ENCODE measurements around the gene WSB1.

WSB1 gene

GRCh38 chr17:27353033-27353460 lies 59.1 kb downstream of the WSB1 start:
- TF ChIP-seq TAF1 (IDR thresholded peaks at IDR 0.05; ENCODE audit: low read depth, low read length) (no peak), POU2F2 (IDR thresholded peaks at IDR 0.05; ENCODE audit: low read depth, low read length) (no peak), SPI1 (IDR thresholded peaks at IDR 0.05; ENCODE audit: low read depth, low read length) (no peak), POLR2AphosphoS5 (IDR thresholded peaks at IDR 0.05; ENCODE audit: low read depth, low read length) (no peak), PAX5 (IDR thresholded peaks at IDR 0.05; ENCODE audit: insufficient read depth, low read length, severe bottlenecking) (no peak), POLR2A (IDR thresholded peaks at IDR 0.05; ENCODE audit: low read depth, low read length) (no peak)
- DNase-seq (ENCODE audit: insufficient read length, low spot score): no peak
- FAIRE-seq: no peak

GRCh38 chr17:27353461-27354050 lies 59.6 kb downstream of the WSB1 start:
- peak; percentile 80 for FAIRE-seq

GRCh38 chr17:27354051-27354490 lies 60.2 kb downstream of the WSB1 start:
- TF ChIP-seq SPI1 (IDR thresholded peaks at IDR 0.05; ENCODE audit: low read depth, low read length) (no peak), POLR2AphosphoS5 (IDR thresholded peaks at IDR 0.05; ENCODE audit: low read depth, low read length) (no peak), POLR2A (IDR thresholded peaks at IDR 0.05; ENCODE audit: low read depth, low read length) (no peak), PAX5 (IDR thresholded peaks at IDR 0.05; ENCODE audit: insufficient read depth, low read length, severe bottlenecking) (no peak), TAF1 (IDR thresholded peaks at IDR 0.05; ENCODE audit: low read depth, low read length) (no peak), POU2F2 (IDR thresholded peaks at IDR 0.05; ENCODE audit: low read depth, low read length) (no peak)
- no peak for DNase-seq (ENCODE audit: insufficient read length, low spot score)
- no peak for FAIRE-seq

More at GRCh38 chr17:27353461-27354050, 59.6 kb downstream of the WSB1 start:
- TF ChIP-seq SPI1 (IDR thresholded peaks at IDR 0.05; ENCODE audit: low read depth, low read length) (no peak), TAF1 (IDR thresholded peaks at IDR 0.05; ENCODE audit: low read depth, low read length) (no peak), POU2F2 (IDR thresholded peaks at IDR 0.05; ENCODE audit: low read depth, low read length) (no peak), PAX5 (IDR thresholded peaks at IDR 0.05; ENCODE audit: insufficient read depth, low read length, severe bottlenecking) (peak; percentile 30), POLR2AphosphoS5 (IDR thresholded peaks at IDR 0.05; ENCODE audit: low read depth, low read length) (no peak), POLR2A (IDR thresholded peaks at IDR 0.05; ENCODE audit: low read depth, low read length) (0 out of 2 replicates have a peak, but pooled peaks have one; percentile 46)
- DNase-seq (ENCODE audit: insufficient read length, low spot score): peak; percentile 97

GRCh38 chr17:27354491-27355081 lies 60.7 kb downstream of the WSB1 start:
- TF ChIP-seq POU2F2 (IDR thresholded peaks at IDR 0.05; ENCODE audit: low read depth, low read length) (no peak), TAF1 (IDR thresholded peaks at IDR 0.05; ENCODE audit: low read depth, low read length) (no peak), PAX5 (IDR thresholded peaks at IDR 0.05; ENCODE audit: insufficient read depth, low read length, severe bottlenecking) (no peak), POLR2AphosphoS5 (IDR thresholded peaks at IDR 0.05; ENCODE audit: low read depth, low read length) (no peak), POLR2A (IDR thresholded peaks at IDR 0.05; ENCODE audit: low read depth, low read length) (no peak), SPI1 (IDR thresholded peaks at IDR 0.05; ENCODE audit: low read depth, low read length) (no peak)
- DNase-seq (ENCODE audit: insufficient read length, low spot score) (no peak), FAIRE-seq (no peak)

- no peak for FAIRE-seq
- TF ChIP-seq SPI1 (IDR thresholded peaks at IDR 0.05; ENCODE audit: low read depth, low read length) (no peak), POU2F2 (IDR thresholded peaks at IDR 0.05; ENCODE audit: low read depth, low read length) (no peak), TAF1 (IDR thresholded peaks at IDR 0.05; ENCODE audit: low read depth, low read length) (no peak), POLR2A (IDR thresholded peaks at IDR 0.05; ENCODE audit: low read depth, low read length) (no peak), POLR2AphosphoS5 (IDR thresholded peaks at IDR 0.05; ENCODE audit: low read depth, low read length) (no peak), PAX5 (IDR thresholded peaks at IDR 0.05; ENCODE audit: insufficient read depth, low read length, severe bottlenecking) (no peak)
Measured at GRCh38 chr17:27355419-27355818, 61.5 kb downstream of the WSB1 start.

GRCh38 chr17:27356091-27356705 lies 62.3 kb downstream of the WSB1 start:
- TF ChIP-seq SPI1 (IDR thresholded peaks at IDR 0.05; ENCODE audit: low read depth, low read length) (peak; percentile 45; the same call in 1 of the 2 replicates), TAF1 (IDR thresholded peaks at IDR 0.05; ENCODE audit: low read depth, low read length) (no peak)
- FAIRE-seq: no peak
- no peak for DNase-seq (ENCODE audit: insufficient read length, low spot score)

More at GRCh38 chr17:27355419-27355818, 61.5 kb downstream of the WSB1 start:
- DNase-seq (ENCODE audit: insufficient read length, low spot score): no peak

- DNase-seq (ENCODE audit: insufficient read length, low spot score): no peak
- TF ChIP-seq POLR2A (IDR thresholded peaks at IDR 0.05; ENCODE audit: low read depth, low read length): no peak
- no peak for FAIRE-seq
Measured at GRCh38 chr17:27357236-27357635, 63.3 kb downstream of the WSB1 start.

GRCh38 chr17:27360507-27360906 lies 66.6 kb downstream of the WSB1 start:
- TF ChIP-seq POU2F2 (IDR thresholded peaks at IDR 0.05; ENCODE audit: low read depth, low read length): no peak
- no peak for TF ChIP-seq SPI1 (IDR thresholded peaks at IDR 0.05; ENCODE audit: low read depth, low read length)
- no peak for TF ChIP-seq TAF1 (IDR thresholded peaks at IDR 0.05; ENCODE audit: low read depth, low read length)
- TF ChIP-seq POLR2AphosphoS5 (IDR thresholded peaks at IDR 0.05; ENCODE audit: low read depth, low read length): no peak
- TF ChIP-seq PAX5 (IDR thresholded peaks at IDR 0.05; ENCODE audit: insufficient read depth, low read length, severe bottlenecking): no peak
- TF ChIP-seq POLR2A (IDR thresholded peaks at IDR 0.05; ENCODE audit: low read depth, low read length): no peak
- FAIRE-seq: no peak
- no peak for DNase-seq (ENCODE audit: insufficient read length, low spot score)

GRCh38 chr17:27361695-27362094 lies 67.8 kb downstream of the WSB1 start:
- DNase-seq (ENCODE audit: insufficient read length, low spot score): no peak
- TF ChIP-seq POLR2AphosphoS5 (IDR thresholded peaks at IDR 0.05; ENCODE audit: low read depth, low read length): no peak
- no peak for TF ChIP-seq POLR2A (IDR thresholded peaks at IDR 0.05; ENCODE audit: low read depth, low read length)
- TF ChIP-seq SPI1 (IDR thresholded peaks at IDR 0.05; ENCODE audit: low read depth, low read length): no peak

GRCh38 chr17:27362503-27362902 lies 68.6 kb downstream of the WSB1 start:
- DNase-seq (ENCODE audit: insufficient read length, low spot score): no peak
- no peak for FAIRE-seq
- TF ChIP-seq POU2F2 (IDR thresholded peaks at IDR 0.05; ENCODE audit: low read depth, low read length) (no peak), POLR2A (IDR thresholded peaks at IDR 0.05; ENCODE audit: low read depth, low read length) (no peak), POLR2AphosphoS5 (IDR thresholded peaks at IDR 0.05; ENCODE audit: low read depth, low read length) (no peak), SPI1 (IDR thresholded peaks at IDR 0.05; ENCODE audit: low read depth, low read length) (no peak), TAF1 (IDR thresholded peaks at IDR 0.05; ENCODE audit: low read depth, low read length) (no peak), PAX5 (IDR thresholded peaks at IDR 0.05; ENCODE audit: insufficient read depth, low read length, severe bottlenecking) (no peak)

More at GRCh38 chr17:27361695-27362094, 67.8 kb downstream of the WSB1 start:
- no peak for FAIRE-seq
